D341Med (cell line): ENCODE measurements around the gene CASP1.
"Not testable (repeated sequence)": the region's sequence is repeated elsewhere in the genome, so short reads cannot be mapped to it uniquely, and the experiment has no call there.

ENCODE experiments used
- DNase-seq: peaks from one replicate; pipeline ENCODE4 v3.0.0; 2012; ENCODE audit warnings: low spot score

The CASP1 gene

DNA sequence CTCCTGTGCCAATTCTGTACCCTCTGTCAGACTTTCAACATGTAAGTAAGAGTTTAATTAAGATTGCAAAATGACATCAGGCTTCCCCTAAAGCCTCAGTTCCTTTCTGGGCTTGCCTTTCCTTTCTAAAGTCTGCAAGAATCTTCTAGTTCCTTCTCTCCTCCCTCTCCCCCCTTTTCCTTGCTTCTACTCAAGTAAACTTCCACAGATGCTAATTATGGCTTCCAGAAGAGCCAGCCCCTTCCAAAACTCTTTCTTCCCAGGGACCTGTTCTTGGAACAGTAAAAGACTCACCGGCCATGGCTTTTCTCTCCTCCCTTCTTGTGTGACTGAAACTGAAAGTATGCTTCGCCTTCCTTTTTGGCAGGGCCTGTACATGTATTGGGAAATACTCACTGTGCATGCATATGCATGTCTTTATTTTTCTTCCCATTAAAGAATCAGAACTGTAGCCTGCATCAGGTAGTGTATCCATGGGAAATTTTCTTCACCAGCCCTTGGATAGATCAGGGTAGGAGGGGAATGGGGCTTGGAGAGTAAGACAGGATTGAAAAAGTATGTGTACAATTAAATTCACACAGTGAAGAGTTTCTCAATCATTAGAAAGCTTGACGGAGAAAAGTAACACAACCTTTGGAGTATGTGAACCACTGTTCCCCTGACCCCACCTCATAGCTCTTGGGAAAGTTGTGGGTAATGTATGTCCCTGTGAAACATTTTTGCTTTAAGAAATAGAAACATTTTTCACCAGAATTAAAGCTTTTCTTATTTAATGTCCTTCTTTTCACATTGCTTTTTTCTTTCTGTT is at the start of gene CASP1:
Gene CASP1, minus strand, starts transcription at position 332 of the 808 bp plus-strand sequence. Its CDS starts 31 bp downstream, at position 301.
- DNase-seq, result no peak

DNA sequence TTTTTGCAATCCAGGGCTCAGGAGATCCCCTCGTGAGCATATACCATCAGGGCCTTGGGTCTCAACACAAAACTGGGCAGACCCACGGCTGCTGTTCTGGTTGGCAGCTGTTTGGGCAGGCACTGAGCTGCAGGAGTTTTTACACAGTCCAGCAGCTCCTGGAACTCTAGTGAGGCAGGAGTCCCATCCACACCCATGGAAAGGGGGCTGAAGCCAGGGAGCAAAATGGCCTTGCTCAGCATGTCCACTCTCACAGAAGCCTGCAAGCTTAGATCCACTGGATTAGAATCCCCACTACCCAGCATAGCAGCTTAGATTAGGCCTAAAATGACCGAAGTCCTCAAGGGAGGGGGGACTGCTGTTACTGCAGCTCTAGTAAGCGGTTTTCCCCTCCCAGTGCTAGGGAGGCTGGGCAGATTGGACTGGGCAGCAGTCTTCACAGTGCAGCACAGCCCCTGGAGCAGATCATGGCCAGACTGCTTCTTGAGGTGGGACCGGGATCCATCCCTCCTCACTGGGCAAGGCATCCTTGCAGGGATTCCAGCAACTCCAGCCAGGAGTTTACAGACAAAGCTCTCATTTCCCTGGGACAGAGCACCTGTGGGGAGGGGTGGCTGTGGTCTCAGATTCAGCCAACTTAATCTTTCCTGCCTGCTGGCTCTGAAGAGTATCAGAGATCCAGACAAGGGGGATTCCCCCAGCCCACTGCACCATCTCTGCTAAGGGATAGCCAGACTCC is 46.6 kb upstream of the CASP1 start:
- no peak for DNase-seq

DNA sequence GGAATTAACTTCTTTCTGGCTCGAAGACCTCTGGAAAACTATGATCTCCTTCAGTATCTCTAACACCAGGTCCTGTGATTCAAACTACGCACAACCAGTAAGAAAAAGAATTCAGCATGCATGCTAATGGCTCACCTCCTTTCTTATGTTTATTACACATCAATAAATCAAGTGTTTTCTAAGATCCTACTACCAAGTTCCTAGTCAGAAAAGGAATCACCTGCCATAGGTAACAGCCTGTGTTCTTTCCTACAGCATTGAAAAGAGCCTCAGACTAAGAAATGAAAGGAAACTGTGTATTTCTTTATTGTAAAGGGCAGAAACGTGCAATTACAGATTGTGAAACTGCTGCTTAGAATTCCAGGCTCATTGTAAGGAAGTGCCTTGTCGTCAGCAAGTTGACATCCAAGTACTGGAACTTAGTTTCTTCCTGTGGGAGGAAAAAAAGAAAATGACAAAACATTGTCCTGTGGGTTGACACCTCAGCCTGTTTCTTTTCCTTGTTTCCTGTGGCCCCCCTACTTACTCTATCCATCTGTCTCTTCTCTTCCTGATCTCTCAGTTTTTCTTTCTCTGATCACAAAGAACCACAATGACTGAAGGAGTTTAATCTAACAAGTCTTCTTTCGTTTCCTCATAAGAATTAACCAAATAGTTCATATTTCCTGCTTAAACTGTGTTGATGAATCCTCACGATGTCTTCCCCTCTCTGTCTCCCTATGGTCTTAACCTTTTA is 45.4 kb upstream of the CASP1 start:
- DNase-seq, result not testable (repeated sequence)

DNA sequence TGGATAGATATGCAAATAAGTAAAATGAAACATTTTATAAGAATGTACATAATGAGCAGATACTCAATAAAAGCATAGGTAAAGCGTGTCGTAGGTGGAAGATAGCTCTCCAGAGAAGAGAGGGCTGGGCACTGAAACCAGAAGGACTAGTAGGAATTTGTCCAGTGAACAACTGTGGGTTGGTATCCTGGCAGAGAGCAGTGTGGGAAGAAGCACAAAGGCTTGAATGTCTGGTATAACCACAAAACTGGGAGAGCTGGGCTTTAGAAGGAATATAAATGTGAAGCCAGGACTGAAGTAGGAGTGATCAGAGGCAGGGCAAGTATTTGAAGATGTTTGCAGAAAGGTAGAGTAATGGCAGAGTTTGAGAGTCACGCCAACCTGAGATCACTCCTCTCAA is 43.3 kb upstream of the CASP1 start:
- DNase-seq, result no peak

DNA sequence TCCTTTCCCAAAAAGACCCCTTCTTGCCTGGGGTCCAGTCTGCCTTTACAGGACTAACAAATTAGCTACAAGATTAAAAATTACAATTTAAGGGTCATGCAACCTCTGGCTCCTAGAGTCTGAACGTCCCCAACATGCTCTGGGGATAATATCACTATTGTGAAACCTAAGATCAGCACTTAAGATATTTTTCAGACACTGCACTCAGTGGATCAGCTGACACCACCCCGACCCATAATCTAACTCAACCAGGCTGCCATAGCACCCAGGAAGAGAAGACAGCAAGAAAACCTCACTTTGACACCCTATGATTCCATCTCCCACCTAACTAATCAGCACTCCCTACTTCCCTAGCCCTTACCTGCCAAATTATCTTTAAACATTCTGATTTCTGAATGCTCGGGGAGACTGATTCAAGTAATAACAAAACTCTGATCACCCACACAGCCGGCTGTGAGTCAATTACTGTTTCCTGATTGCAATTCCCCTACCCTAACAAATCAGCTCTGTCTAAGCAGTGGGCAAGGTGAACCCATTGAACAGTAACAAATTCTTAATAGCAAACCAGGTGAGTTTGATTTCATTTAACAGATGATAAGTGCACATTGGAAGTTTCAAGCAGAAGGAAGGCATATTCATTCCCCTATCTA is 42.3 kb upstream of the CASP1 start:
- not testable (repeated sequence) for DNase-seq

DNA sequence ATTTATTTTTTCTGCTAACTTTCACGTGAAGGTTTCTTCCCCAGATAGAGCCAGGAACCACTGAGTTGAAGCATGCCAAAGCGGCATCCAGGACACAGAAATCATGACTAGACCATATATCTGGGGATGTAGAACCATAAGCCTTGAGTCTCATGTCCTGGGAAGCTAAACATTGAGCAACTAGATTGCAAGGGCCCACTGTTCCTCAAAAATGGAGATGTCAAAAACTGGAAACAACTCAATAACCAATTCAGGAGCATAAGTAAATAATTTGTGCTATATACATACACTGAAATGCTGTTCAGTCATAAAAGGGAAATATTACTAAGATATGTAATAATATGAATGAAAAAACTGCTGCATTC is 39.2 kb upstream of the CASP1 start:
- DNase-seq, result no peak

DNA sequence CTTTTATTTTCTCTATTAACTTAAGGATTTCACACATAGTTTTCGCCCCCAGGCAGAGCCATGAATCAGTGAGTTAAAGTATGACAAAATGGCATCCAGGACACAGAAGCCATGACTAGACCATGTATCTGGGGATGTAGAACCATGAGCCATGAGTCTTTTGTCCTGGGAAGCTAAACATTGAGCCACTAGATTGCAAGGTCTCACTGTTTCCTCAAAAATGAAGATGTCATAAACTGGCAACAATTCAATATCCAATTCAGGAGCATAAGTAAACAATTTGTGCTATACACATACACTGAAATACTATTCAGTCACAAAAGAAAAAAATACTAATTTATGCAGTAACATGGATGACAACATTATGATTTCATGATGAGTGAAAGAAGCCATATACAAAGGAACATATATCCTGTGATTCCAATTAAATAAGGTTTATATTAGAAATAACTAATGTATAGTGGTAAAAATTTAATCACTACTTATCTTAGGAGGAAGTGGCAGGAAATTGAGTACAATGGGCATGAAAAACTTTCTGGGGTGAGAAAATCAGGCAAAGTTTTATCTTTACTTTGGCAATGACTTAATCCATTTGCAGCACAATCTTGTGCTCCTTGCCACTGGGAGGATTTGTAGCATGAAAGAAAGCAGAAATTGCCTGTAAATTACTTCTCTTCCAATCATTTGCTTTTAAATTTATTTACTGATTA is 38.7 kb upstream of the CASP1 start:
- DNase-seq, result no peak

DNA sequence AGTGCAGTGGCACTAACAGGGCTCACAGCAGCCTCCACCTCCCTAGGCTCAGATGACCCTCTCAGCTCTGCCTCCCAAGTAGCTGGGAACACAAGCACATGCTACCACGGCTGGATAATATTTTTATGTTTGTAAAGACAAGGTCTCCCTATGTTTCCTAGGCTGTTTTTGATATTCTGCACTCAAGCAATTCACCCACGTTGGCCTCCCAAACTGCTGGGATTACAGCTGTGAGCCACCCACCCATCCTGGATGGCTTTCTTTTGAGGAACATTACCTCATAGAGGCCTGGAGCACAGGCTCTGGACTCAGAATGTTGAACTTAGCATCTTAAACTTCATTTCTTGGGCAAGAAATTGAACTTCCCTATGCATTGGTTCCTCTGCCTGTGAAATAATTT is 37.1 kb upstream of the CASP1 start:
- not testable (repeated sequence) for DNase-seq

DNA sequence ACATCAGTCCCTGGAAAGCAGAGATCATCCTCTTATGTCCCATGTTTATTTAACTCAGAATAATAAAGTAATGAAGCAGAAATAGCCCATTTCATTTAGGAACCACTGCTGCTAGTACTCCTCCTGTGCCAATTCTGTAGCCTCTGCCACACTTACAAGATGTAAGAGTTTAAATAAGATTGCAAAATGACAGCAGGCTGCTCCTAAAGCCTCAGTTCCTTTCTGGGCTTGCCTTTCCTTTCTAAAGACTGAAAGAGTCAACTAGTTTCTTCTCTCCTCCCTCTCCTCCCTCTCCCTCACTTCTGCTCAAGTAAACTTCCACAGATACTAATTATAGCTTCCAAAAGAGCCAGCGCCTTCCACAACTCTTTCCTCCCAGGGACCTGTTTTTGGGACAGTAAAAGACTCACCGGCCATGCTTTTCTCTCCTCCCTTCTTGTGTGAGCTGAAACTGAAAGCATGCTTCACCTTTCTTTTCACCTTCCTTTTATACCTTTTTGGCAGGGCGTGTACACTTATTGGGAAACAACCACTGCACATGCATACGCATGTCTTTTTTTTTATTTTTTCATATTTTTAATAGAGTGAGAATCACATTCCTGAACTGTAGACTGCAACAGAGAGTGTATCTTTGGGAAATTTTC is 36.3 kb upstream of the CASP1 start:
- no peak for DNase-seq

DNA sequence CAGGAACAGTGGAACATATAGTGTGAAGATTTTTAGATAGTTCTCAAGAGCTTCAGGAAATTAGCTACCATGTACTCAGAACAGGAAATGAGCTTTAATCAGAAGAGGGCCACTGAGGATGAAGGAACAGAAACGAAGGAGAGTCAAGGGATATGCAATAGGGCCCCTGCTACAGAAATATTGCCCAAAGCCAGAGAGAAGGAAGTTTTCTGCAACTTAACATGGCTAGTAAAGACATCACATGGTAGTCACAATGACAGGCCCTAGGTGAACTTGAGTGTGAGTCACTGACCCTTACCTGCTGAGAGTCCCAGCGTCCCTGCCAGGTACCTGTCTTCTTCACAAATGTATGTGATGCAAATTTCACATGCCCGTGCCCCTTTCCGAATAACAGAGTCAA is 35.4 kb upstream of the CASP1 start:
- DNase-seq, result no peak

DNA sequence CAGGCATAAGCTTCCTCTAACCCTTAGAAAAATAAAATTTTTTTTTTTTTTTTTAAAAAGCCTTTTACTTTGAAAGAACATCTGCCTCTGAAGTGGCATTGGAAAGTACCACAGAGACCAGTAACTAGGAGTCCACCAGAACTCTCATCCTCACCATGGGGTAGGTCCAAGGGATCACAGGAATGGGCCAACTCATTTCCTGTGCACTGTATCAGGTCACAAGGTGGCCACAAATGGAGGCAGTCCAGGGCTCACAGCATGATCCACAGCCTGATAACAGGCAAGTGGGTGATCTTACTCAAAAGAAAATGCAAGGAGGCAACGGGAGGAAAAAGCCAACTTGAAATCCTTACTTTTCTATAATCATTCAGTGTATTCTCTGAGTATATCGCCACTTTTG is 34.8 kb upstream of the CASP1 start:
- not testable (repeated sequence) for DNase-seq

DNA sequence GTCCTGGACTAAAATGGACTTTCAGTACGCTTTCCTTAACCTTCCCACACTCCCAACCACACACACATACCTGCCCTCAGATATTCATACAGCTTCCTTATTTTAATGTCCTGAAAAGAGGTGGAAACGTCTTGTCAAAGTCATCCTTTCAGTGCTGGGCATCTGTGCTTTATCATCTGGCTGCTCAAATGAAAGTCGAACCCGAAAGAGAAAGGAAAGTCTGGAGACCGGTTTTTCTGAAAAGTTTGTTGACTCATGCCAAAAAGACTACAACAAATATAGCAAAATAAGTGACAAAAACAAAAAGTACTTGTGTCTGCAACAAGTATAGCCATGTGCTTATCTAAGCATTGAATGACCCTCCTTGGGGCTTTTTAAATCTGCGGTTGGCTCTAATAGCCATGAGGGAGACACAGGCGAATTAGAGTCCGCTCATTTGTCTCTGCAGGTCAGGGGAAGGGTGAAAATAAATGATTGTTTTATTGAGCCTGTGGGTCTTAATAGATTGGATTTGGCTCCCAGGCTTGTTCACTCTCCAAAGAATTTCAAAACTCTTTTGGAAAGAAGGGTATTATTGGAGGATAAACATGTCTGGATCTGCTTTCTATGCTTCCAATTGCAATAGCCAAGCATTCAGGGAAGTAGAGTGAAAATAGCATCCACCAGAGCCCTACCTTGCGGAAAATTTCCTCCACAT is 28.4 kb upstream of the CASP1 start:
- DNase-seq, result not testable (repeated sequence)

DNA sequence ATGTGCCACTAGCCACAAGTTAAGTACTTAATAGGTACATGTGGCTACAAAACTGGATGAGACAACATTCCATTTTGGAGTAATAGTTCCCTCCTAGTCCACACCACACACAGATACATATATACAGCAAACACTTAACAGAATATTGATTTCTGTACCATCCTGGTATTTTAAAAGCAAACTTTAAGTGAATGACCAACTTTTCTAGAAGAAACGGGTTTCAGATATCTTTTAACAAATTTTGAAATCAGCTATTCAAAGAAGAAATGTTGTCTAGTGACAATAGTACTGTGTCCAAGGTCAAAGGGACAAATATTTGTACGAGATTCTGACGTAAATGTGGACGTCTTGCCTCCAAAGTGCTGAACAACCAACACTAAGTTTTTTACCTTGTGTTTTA is 22.5 kb upstream of the CASP1 start:
- no peak for DNase-seq

DNA sequence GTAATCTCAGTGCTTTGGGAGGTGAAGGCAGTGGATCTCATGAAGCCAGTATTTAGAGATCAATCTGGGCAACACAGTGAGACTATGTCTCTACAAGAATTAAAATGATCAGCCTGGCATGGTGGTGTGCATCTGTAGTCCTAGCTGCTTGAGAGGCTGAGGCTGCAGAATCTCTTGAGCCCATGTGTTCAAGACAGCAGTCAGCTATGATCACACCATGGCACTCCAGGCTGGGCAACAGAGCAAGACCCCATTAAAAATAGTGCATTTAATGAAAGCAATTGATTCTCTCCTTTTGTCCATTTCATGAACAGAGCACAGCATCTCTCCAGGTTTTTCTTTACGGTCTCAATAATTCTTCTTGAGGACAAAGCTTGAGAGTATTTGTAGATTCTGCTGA is 21.5 kb upstream of the CASP1 start:
- DNase-seq, result no peak

DNA sequence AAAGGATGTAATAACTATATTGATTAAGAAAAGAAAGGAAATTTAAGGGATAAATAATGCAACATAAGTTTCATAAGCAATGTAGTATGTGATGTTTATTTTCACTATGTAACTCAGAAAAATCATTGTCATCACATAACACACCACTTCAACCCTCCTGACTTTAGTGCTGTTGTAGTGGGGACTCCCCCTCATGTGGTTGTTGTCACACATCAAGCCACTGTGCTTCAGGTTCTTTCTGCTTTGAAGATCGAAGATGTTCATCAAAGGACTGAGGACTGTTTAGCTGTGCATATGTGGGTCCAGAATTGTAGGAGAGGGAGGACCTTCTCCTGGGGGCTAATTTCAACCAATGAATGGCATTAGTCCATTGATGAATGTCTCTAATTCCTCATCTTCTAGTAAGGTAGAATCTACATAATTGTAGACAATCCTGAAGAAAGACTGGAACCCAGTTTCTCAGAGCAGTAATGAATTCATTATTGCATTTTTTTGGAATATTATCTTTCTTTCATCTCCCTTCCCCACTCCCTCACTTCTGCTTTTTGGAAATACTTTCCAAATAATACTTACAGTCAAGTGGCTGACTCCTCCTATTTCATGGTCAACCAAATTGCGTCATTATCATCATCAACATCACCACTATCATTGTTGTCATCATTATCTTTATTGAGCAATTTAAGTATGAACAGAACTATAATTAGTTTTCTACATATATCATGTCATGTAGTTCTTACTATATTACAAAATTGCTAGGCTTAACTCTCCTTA is 20.0 kb upstream of the CASP1 start:
- no peak for DNase-seq

DNA sequence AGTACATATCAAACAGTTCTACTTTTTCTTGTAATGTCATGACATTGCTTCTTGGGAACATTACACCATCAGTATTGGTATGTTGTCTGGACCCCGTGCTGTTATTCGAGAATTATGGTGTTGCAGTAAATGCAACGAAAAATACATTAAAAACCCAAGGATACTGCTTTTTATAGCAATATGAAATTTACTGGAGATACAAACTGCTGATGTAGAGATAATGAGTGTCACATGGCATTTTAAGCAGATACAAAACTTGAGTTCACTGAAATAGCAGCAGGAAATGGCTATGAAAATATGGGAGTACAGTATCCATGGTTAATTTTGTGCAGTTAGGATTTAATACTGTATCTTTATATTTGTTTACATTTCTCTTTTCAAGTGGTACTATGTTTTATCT is 17.5 kb upstream of the CASP1 start:
- no peak for DNase-seq

DNA sequence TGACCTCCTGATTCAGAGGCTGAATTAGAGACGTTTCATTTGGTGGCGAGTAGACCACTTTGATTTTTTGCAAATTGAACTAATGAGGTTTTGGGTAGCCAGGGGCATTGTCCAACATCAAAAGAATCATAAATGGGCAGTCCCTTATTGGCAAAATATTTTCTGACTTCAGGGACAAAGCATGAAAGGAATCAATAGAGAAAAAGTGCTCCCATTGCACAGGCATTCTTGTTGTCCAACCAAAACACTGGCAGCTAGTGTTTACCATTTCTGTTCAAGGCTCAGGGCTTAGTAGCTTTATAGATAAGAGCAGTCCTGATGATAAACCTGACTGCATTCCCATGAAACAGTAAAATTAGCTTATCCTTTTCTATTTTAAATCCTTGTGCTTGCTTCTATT is 16.6 kb upstream of the CASP1 start:
- no peak for DNase-seq

DNA sequence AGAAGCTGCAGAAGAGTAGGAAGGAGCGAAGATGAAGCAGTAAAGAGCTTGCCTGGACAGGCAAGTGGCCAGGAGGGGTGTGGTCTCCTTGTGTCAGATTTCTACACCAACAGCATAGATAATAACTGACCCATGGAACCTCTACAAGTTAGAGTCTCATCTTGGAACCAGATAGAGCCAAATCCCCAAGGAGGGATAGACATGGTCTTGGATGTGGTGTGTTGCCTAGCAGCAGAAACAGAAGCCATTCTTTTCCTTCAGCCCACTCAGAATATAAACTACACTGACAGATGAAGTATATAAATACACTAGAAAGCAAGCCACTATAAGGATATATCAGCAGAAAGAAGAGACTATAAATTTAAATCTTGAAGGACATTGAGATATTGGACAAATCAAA is 14.5 kb upstream of the CASP1 start:
- no peak for DNase-seq

DNA sequence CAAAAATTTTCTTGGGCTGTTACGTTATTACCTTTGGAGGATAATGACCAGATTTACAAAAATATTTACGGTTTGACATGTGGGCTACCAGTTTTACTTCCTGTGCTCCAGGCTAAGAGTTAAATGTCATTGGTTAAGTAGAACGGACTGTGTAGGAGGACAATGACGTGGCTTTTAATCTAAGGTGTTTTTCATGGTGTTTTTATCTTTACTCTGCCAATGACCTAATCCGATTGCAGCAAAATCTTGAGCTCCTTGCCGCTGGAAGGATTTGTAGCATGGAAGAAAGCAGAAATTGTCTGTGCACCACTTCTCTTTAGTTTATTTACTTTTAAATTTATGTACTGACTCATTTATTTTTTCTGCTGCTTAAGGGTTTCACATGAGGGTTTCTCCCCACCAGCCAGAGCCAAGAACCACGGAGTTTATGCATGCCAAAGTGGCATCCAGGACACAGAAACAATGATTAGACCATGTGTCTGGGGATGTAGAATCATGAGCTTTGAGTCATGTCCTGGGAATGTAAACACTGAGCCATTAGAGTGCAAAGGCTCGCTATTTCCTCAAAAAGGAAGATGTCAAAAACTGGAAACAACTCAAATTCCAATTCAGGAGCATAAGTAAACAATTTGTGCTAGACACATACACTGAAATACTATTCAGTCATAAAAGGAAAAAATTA is 12.1 kb upstream of the CASP1 start:
- DNase-seq, result no peak
